ENCODE measurements around the gene REC8.

DNA sequence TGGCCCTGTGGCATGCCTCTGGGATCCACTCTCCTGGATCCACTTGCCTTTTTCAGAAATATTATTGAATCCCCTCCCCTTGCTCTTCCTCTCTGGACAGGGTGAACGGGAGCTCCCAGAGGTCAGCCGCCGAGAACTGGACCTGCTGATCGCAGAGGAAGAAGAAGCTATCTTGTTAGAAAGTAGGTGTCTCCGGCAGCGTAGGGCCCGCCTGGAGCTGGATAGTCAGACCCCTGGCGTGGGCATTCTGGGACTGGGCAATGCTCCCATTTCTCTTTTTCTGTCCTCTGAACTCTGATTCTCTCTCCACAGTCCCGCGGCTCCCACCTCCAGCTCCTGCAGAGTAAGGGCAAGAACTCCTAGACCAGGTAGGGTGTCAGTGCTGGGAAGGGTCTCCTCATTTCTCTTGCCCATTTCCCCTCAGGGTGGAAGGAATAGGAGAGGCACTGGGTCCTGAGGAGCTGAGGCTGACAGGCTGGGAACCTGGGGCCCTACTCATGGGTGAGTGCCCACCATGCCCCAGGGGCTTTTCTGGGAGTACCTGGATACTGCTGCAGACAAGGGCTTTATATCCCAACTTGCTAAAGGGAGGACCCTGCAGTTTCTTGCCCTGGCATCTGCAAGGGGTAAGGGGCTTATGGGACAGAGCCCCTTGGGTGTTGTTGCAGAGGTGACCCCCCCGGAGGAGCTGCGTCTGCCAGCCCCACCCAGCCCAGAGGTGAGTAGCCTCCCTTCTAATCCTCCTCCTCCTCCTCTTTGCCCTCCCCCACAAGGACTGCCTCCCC is 5.4 kb downstream of the REC8 start:
- TF ChIP-seq GATA2 (IDR thresholded peaks at IDR 0.05; ENCODE audit: low read depth, low read length) (no peak), GATA3 (IDR thresholded peaks at IDR 0.05; ENCODE audit: low read depth, low read length) (no peak)

All from SH-SY5Y (cell line).